ENCODE measurements around the gene SMTNL2.

Gene SMTNL2

GRCh38 chr17:4607261-4607741 lies 23.0 kb downstream of the SMTNL2 start:
- no peak overlapping the region for H3K9ac ChIP-seq (ENCODE audit: low read length)
- no peaks in the 10 kb centered on the region for H4K20me1 ChIP-seq (ENCODE audit: insufficient read depth, low read length)
- H3K27ac ChIP-seq (ENCODE audit: low read depth, low read length, poor library complexity, severe bottlenecking) = no peak overlapping the region
- no peaks in the 10 kb centered on the region for H3F3A ChIP-seq (ENCODE audit: insufficient read depth, low read length)
- no peaks in the 10 kb centered on the region for H3K36me3 ChIP-seq (ENCODE audit: insufficient read depth, low read length)
- no peak overlapping the region for H2AFZ ChIP-seq (ENCODE audit: low read length)
- peaks cover 11% of the 10 kb centered on the region; the same call in 1 of the 2 replicates for H3K27me3 ChIP-seq (ENCODE audit: insufficient read depth, low read length)
- H3K9me3 ChIP-seq (ENCODE audit: low read length) = no peaks in the 10 kb centered on the region
- H3K9me2 ChIP-seq (ENCODE audit: low read depth, low read length) = no peaks in the 10 kb centered on the region
- no peaks in the 10 kb centered on the region for H3K4me1 ChIP-seq (ENCODE audit: insufficient read depth, low read length, severe bottlenecking)
- H3K4me2 ChIP-seq (ENCODE audit: low read length) = no peak overlapping the region
- H3K79me2 ChIP-seq (ENCODE audit: insufficient read depth, low read length) = no peaks in the 10 kb centered on the region
- no peak for TF ChIP-seq CTCF (IDR thresholded peaks at IDR 0.05; ENCODE audit: low read length)
- TF ChIP-seq EZH2 (IDR thresholded peaks at IDR 0.05; ENCODE audit: borderline replicate concordance, low read length) = no peak
- H3K4me3 ChIP-seq (ENCODE audit: low read depth, low read length, poor library complexity, severe bottlenecking) = no peak overlapping the region

GRCh38 chr17:4607773-4608187 lies 23.5 kb downstream of the SMTNL2 start:
- Histone ChIP-seq H3K79me2 (ENCODE audit: insufficient read depth, low read length) (no peaks in the 10 kb centered on the region), H3K4me2 (ENCODE audit: low read length) (no peak overlapping the region), H3F3A (ENCODE audit: insufficient read depth, low read length) (no peaks in the 10 kb centered on the region), H3K9me2 (ENCODE audit: low read depth, low read length) (no peaks in the 10 kb centered on the region), H3K4me1 (ENCODE audit: insufficient read depth, low read length, severe bottlenecking) (no peaks in the 10 kb centered on the region), H3K4me3 (ENCODE audit: low read depth, low read length, poor library complexity, severe bottlenecking) (no peak overlapping the region), H4K20me1 (ENCODE audit: insufficient read depth, low read length) (no peaks in the 10 kb centered on the region), H3K27ac (ENCODE audit: low read depth, low read length, poor library complexity, severe bottlenecking) (no peak overlapping the region), H2AFZ (ENCODE audit: low read length) (no peak overlapping the region), H3K36me3 (ENCODE audit: insufficient read depth, low read length) (no peaks in the 10 kb centered on the region), H3K9me3 (ENCODE audit: low read length) (no peaks in the 10 kb centered on the region), H3K27me3 (ENCODE audit: insufficient read depth, low read length) (peaks cover 11% of the 10 kb centered on the region; the same call in 1 of the 2 replicates), H3K9ac (ENCODE audit: low read length) (no peak overlapping the region)
- no peak for TF ChIP-seq CTCF (IDR thresholded peaks at IDR 0.05; ENCODE audit: low read length)
- no peak for TF ChIP-seq EZH2 (IDR thresholded peaks at IDR 0.05; ENCODE audit: borderline replicate concordance, low read length)

DNA sequence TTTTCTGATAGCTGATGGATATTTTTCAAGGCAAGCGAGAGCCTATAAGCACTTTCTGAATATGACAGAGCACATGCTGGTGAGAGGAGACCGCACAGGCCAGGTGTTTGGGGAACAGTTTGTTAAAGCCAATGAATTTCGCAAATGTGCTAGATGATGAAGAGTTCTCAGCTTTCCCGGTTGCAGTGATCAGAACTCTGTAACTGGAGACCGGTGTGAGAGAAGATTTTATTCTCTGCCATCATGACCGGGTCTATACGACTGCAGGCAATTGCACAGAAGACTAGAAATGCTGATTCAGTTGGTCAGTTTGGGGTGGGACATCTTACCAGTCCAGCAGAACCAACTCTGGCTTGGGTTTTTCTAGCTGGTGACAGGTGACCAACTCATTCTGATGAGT lies 25.4 kb downstream of the SMTNL2 start:
- H2AFZ ChIP-seq (ENCODE audit: low read length) = no peak overlapping the region
- H3K27me3 ChIP-seq (ENCODE audit: insufficient read depth, low read length) = peaks cover 11% of the 10 kb centered on the region; the same call in 1 of the 2 replicates
- no peak overlapping the region for H3K4me3 ChIP-seq (ENCODE audit: low read depth, low read length, poor library complexity, severe bottlenecking)
- no peak overlapping the region for H3K9ac ChIP-seq (ENCODE audit: low read length)
- no peak overlapping the region for H3K4me2 ChIP-seq (ENCODE audit: low read length)
- H3K79me2 ChIP-seq (ENCODE audit: insufficient read depth, low read length) = no peaks in the 10 kb centered on the region
- H3K4me1 ChIP-seq (ENCODE audit: insufficient read depth, low read length, severe bottlenecking) = no peaks in the 10 kb centered on the region
- TF ChIP-seq CTCF (IDR thresholded peaks at IDR 0.05; ENCODE audit: low read length) (no peak), EZH2 (IDR thresholded peaks at IDR 0.05; ENCODE audit: borderline replicate concordance, low read length) (no peak)
- H3K9me3 ChIP-seq (ENCODE audit: low read length) = no peaks in the 10 kb centered on the region
- H3K36me3 ChIP-seq (ENCODE audit: insufficient read depth, low read length) = no peaks in the 10 kb centered on the region
- H3F3A ChIP-seq (ENCODE audit: insufficient read depth, low read length) = no peaks in the 10 kb centered on the region
- no peaks in the 10 kb centered on the region for H3K9me2 ChIP-seq (ENCODE audit: low read depth, low read length)
- H4K20me1 ChIP-seq (ENCODE audit: insufficient read depth, low read length) = no peaks in the 10 kb centered on the region
- no peak overlapping the region for H3K27ac ChIP-seq (ENCODE audit: low read depth, low read length, poor library complexity, severe bottlenecking)

Measured in OCI-LY1 (cell line).